CD4-positive, alpha-beta T cell treated with Interferon alpha-2 for 1 hour (primary cell): Measurements from ENCODE around the gene ZNF398.

Experiments
- DNase-seq, 2 donors: peaks; one replicate each; pipeline ENCODE4 v3.0.0-alpha.2; 2020 to 2022

The ZNF398 gene

GRCh38 chr7:149229526-149229925 is 82.3 kb downstream of the ZNF398 start:
- no peak for DNase-seq

- DNase-seq, result no peak
These were observed 85.1 kb downstream of the ZNF398 start for GRCh38 chr7:149232362-149232761.
